Erythroblast (primary cell): ENCODE results near the gene DONSON.

Experiments
- GATA1 ChIP-seq: IDR thresholded peaks from 2 replicates; pipeline ENCODE4 v1.6.1; 2011; ENCODE audit warnings: low read depth, mild to moderate bottlenecking, control low read depth, low read length, moderate library complexity
- POLR2A ChIP-seq: IDR thresholded peaks from 2 replicates; pipeline ENCODE4 v1.6.1; 2011; ENCODE audit warnings: mild to moderate bottlenecking, low read length

DNA sequence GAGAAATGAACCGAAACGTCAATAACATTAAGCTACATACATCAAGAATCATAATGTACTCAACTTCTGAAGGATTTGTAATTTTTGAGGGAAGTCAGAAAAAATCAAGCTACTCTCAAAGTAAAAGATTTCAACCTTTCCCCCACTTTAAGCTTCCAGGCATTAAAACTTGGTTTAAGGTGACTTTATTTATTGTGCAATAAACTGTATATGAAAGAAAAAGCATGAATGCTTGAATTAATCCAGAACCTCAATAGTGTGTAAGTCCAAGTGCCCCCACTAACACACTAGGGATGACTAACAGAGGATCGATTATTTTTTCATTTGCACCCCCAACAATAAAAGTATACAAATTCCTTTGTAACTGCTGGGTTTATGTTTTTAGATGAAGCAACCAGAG is 57.5 kb downstream of the DONSON start:
- TF ChIP-seq POLR2A = no peak
- TF ChIP-seq GATA1 = no peak
